GM18861 (cell line): ENCODE measurements around the gene SPDYE2.
"Not testable (repeated sequence)": the region's sequence is repeated elsewhere in the genome, so short reads cannot be mapped to it uniquely, and the experiment has no call there.

ENCODE experiments used
- ATAC-seq: cut with Tn5 transposase; IDR thresholded peaks from one replicate; pipeline ENCODE4 v1.9.1; 2021; ENCODE audit not compliant: unreplicated experiment

The SPDYE2 gene

GRCh38 chr7:102535062-102535615 lies 15.9 kb upstream of the SPDYE2 start:
- ATAC-seq: not testable (repeated sequence)

- ATAC-seq: not testable (repeated sequence)
Observed at GRCh38 chr7:102540604-102541003, 10.4 kb upstream of the SPDYE2 start.

GRCh38 chr7:102542083-102542482 lies 8.9 kb upstream of the SPDYE2 start:
- not testable (repeated sequence) for ATAC-seq

- ATAC-seq: not testable (repeated sequence)
Observed at GRCh38 chr7:102542771-102543170, 8.3 kb upstream of the SPDYE2 start.

- ATAC-seq: not testable (repeated sequence)
Observed at GRCh38 chr7:102543596-102543995, 7.4 kb upstream of the SPDYE2 start, which contains the start of gene UPK3BL2. TSS of gene UPK3BL2 (minus strand) at chr7:102543696. CDS start at chr7:102543636, 60 bp downstream.

- not testable (repeated sequence) for ATAC-seq
Observed at GRCh38 chr7:102544372-102544771, 6.7 kb upstream of the SPDYE2 start.

- not testable (repeated sequence) for ATAC-seq
Observed at GRCh38 chr7:102545288-102545687, 5.7 kb upstream of the SPDYE2 start.

GRCh38 chr7:102546353-102546752 lies 4.7 kb upstream of the SPDYE2 start:
- peak; percentile 75 for ATAC-seq

- not testable (repeated sequence) for ATAC-seq
Observed at GRCh38 chr7:102568620-102569019, 17.6 kb downstream of the SPDYE2 start.

- peak; percentile 92 for ATAC-seq
Observed at GRCh38 chr7:102572261-102573239, 21.5 kb downstream of the SPDYE2 start, which contains the start of gene POLR2J3. TSS of gene POLR2J3 (minus strand) at chr7:102572583. CDS start at chr7:102572521, 62 bp downstream.

- ATAC-seq: not testable (repeated sequence)
Observed at GRCh38 chr7:102574607-102575006, 23.6 kb downstream of the SPDYE2 start.

- not testable (repeated sequence) for ATAC-seq
Observed at GRCh38 chr7:102576363-102576762, 25.3 kb downstream of the SPDYE2 start.

GRCh38 chr7:102577315-102578240 lies 26.6 kb downstream of the SPDYE2 start:
- not testable (repeated sequence) for ATAC-seq

GRCh38 chr7:102578486-102578885 lies 27.5 kb downstream of the SPDYE2 start:
- ATAC-seq: not testable (repeated sequence)

- not testable (repeated sequence) for ATAC-seq
Observed at GRCh38 chr7:102581722-102582121, 30.7 kb downstream of the SPDYE2 start.

GRCh38 chr7:102583495-102583894 lies 32.5 kb downstream of the SPDYE2 start:
- not testable (repeated sequence) for ATAC-seq

- ATAC-seq: peak; percentile 37
Observed at GRCh38 chr7:102589857-102590256, 38.8 kb downstream of the SPDYE2 start.

- peak; percentile 26 for ATAC-seq
Observed at GRCh38 chr7:102592477-102593019, 41.5 kb downstream of the SPDYE2 start.

GRCh38 chr7:102593637-102594334 lies 42.8 kb downstream of the SPDYE2 start:
- ATAC-seq: peak; percentile 75

- ATAC-seq: not testable (repeated sequence)
Observed at GRCh38 chr7:102596036-102596435, 45.0 kb downstream of the SPDYE2 start.
